Measurements from ENCODE around the gene HIF1A. TPM values are rescaled to one million over a fixed set of nuclear protein-coding genes. Genes with fewer than 3 reads are reported as not detected.

Gene HIF1A
- total and polyA plus RNA-seq, 12 donors = 47.2 to 531 (median 331) TPM

GRCh38 chr14:61671082-61671481 lies 24.2 kb upstream of the HIF1A start:
- H3K27ac ChIP-seq = peak overlapping the region in 1 of 5 donors; percentile 31
- H3K27me3 ChIP-seq = no peaks in the 10 kb centered on the region
- DNase-seq = no peak
- no peaks in the 10 kb centered on the region for H3K36me3 ChIP-seq (replicated peaks in 1 of 2)
- peaks cover 0 to 6% of the 10 kb centered on the region in 2 donors for H3K4me1 ChIP-seq (replicated peaks in 1 of 2)
- 46 to 59% (median 46%) methylated on average over 3 of the region's 3 CpGs for WGBS, 4 donors
- H3K4me3 ChIP-seq = no peak overlapping the region
- intact Hi-C loops (cut with DNase I) = no loop called here
- no peaks in the 10 kb centered on the region for H3K9me3 ChIP-seq (replicated peaks in 1 of 3)
- TF ChIP-seq POLR2A (IDR thresholded peaks at IDR 0.05) (no peak), CTCF (IDR thresholded peaks at IDR 0.05) (no peak)

- TF ChIP-seq POLR2A (IDR thresholded peaks at IDR 0.05) = no peak
- no peak for TF ChIP-seq CTCF (IDR thresholded peaks at IDR 0.05)
Observed at GRCh38 chr14:61672796-61673195, 22.5 kb upstream of the HIF1A start.

GRCh38 chr14:61673305-61673704 lies 22.0 kb upstream of the HIF1A start:
- no peak for TF ChIP-seq POLR2A (IDR thresholded peaks at IDR 0.05)
- no peak for TF ChIP-seq CTCF (IDR thresholded peaks at IDR 0.05)
- Histone ChIP-seq H3K9me3 (replicated peaks in 1 of 3) (no peaks in the 10 kb centered on the region), H3K4me1 (replicated peaks in 1 of 2) (peaks cover 0 to 6% of the 10 kb centered on the region in 2 donors), H3K27ac (no peak overlapping the region), H3K27me3 (no peaks in the 10 kb centered on the region), H3K4me3 (no peak overlapping the region), H3K36me3 (replicated peaks in 1 of 2) (no peaks in the 10 kb centered on the region)
- intact Hi-C loops (cut with DNase I) = no loop called here
- WGBS, 4 donors = 64 to 76% (median 72%) methylated on average over 5 of the region's 5 CpGs
- DNase-seq = no peak

More at GRCh38 chr14:61672796-61673195, 22.5 kb upstream of the HIF1A start:
- H3K27me3 ChIP-seq = no peaks in the 10 kb centered on the region
- DNase-seq = no peak
- H3K4me3 ChIP-seq = no peak overlapping the region
- intact Hi-C loops (cut with DNase I) = no loop called here
- H3K36me3 ChIP-seq (replicated peaks in 1 of 2) = no peaks in the 10 kb centered on the region
- H3K4me1 ChIP-seq (replicated peaks in 1 of 2) = peaks cover 0 to 6% of the 10 kb centered on the region in 2 donors
- H3K9me3 ChIP-seq (replicated peaks in 1 of 3) = no peaks in the 10 kb centered on the region
- H3K27ac ChIP-seq = no peak overlapping the region
- WGBS, 4 donors = 94 to 97% (median 96%) methylated on average over 6 to 7 of the region's 7 CpGs

GRCh38 chr14:61675291-61675690 lies 20.0 kb upstream of the HIF1A start:
- DNase-seq = no peak

More at GRCh38 chr14:61675291-61675690, 20.0 kb upstream of the HIF1A start:
- H3K27me3 ChIP-seq = no peaks in the 10 kb centered on the region
- no peak overlapping the region for H3K27ac ChIP-seq
- H3K4me1 ChIP-seq (replicated peaks in 1 of 2) = peaks cover 0 to 6% of the 10 kb centered on the region in 2 donors
- H3K36me3 ChIP-seq (replicated peaks in 1 of 2) = no peaks in the 10 kb centered on the region
- H3K4me3 ChIP-seq = no peak overlapping the region
- no peak for TF ChIP-seq POLR2A (IDR thresholded peaks at IDR 0.05)
- TF ChIP-seq CTCF (IDR thresholded peaks at IDR 0.05) = no peak
- no peaks in the 10 kb centered on the region for H3K9me3 ChIP-seq (replicated peaks in 1 of 3)
- 81 to 91% (median 86%) methylated on average over 3 of the region's 3 CpGs for WGBS, 4 donors
- intact Hi-C loops (cut with DNase I) = no loop called here
